ENCODE data around the gene ADCY3.

DNA sequence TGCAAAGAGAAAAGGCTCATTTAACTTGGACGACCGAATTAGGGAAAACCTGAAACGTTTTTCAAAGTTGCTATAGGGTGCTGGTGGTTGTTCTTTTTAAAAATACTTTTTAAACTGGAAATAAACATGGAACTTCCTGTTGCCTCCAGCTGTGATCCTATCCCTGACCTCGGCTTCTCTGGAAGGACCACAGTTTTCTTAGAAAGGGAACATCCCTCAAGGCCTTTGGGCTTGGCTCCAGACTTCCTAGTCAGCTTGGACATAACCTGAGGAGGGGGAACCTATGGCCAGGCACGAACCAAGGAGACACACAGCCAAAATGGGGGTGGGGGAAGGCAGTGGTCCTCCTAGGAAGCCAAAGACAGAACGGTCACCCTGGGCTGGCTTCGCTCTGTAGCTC lies 69.1 kb downstream of the ADCY3 start:
- TF ChIP-seq, protein P1, sequence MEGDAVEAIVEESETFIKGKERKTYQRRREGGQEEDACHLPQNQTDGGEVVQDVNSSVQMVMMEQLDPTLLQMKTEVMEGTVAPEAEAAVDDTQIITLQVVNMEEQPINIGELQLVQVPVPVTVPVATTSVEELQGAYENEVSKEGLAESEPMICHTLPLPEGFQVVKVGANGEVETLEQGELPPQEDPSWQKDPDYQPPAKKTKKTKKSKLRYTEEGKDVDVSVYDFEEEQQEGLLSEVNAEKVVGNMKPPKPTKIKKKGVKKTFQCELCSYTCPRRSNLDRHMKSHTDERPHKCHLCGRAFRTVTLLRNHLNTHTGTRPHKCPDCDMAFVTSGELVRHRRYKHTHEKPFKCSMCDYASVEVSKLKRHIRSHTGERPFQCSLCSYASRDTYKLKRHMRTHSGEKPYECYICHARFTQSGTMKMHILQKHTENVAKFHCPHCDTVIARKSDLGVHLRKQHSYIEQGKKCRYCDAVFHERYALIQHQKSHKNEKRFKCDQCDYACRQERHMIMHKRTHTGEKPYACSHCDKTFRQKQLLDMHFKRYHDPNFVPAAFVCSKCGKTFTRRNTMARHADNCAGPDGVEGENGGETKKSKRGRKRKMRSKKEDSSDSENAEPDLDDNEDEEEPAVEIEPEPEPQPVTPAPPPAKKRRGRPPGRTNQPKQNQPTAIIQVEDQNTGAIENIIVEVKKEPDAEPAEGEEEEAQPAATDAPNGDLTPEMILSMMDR (IDR thresholded peaks at IDR 0.05), result no peak
- TF ChIP-seq POLR2AphosphoS5 (IDR thresholded peaks at IDR 0.05), result no peak
